Activated CD4-positive, alpha-beta T cell treated with anti-CD3 and anti-CD28 coated beads for 4 hours (primary cell): ENCODE results near the gene LPCAT2.

ENCODE experiments used
- DNase-seq, 2 donors: peaks; one replicate each; pipeline ENCODE4 v3.0.0-alpha.2; 2020

Gene LPCAT2

GRCh38 chr16:55503726-55504550 lies 4.9 kb upstream of the LPCAT2 start:
- no peak for DNase-seq

DNA sequence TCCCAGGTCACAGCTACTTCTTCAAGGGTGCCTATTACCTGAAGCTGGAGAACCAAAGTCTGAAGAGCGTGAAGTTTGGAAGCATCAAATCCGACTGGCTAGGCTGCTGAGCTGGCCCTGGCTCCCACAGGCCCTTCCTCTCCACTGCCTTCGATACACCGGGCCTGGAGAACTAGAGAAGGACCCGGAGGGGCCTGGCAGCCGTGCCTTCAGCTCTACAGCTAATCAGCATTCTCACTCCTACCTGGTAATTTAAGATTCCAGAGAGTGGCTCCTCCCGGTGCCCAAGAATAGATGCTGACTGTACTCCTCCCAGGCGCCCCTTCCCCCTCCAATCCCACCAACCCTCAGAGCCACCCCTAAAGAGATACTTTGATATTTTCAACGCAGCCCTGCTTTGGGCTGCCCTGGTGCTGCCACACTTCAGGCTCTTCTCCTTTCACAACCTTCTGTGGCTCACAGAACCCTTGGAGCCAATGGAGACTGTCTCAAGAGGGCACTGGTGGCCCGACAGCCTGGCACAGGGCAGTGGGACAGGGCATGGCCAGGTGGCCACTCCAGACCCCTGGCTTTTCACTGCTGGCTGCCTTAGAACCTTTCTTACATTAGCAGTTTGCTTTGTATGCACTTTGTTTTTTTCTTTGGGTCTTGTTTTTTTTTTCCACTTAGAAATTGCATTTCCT lies 3.4 kb upstream of the LPCAT2 start:
- no peak for DNase-seq

DNA sequence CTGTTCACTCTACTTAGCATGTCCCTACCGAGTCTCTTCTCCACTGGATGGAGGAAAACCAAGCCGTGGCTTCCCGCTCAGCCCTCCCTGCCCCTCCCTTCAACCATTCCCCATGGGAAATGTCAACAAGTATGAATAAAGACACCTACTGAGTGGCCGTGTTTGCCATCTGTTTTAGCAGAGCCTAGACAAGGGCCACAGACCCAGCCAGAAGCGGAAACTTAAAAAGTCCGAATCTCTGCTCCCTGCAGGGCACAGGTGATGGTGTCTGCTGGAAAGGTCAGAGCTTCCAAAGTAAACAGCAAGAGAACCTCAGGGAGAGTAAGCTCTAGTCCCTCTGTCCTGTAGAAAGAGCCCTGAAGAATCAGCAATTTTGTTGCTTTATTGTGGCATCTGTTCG lies 2.8 kb upstream of the LPCAT2 start:
- no peak for DNase-seq

DNA sequence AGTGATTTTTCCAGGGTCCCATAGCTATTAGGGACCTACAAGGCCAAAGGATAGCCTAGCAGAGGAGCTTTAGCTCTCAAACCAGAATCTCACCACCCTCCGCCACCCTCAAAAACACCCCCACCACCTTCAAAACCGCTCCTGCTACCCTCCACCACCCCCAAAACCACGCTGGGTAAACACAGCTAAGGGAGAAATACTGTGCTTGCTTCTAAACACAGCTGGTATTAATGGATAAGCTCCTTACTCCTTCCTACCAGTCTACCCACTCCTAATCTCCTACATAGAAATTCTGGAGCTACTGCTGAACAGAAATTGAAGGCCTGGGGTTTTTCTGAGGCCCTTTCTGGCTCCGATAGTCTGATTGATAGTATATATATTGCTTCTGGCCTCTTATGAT lies 2.2 kb upstream of the LPCAT2 start:
- no peak for DNase-seq

DNA sequence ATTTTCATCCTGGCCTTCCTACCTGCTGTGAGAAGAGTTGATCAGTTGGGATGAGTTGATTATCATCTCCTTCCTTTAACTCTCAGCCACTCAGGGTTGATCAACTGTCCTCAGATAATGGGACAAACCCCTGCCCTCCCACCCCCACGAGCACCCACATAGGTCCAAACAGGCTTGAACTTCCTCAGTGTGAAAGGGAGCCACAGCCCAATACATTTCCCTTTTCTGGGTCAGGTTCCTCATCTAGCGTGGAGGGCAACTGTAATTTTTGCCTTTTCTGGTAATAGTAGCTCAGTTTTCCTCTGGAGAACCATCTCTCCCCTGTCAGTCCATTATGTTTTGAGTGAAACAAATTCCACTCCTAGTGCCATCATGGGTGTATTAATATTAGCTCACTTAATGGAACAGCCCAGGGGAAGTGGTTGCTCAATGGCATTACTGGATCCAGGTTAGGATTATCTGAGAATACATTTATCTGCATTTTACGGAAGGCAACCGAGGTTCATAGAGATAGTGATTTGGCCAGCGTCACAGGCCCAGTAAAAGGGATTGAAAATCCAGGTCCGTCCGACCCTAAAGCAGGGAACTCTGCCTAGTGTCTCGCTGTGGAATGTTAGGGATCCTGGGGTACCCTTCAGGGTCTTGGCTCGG lies 476 bp upstream of the LPCAT2 start:
- DNase-seq, result no peak

DNA sequence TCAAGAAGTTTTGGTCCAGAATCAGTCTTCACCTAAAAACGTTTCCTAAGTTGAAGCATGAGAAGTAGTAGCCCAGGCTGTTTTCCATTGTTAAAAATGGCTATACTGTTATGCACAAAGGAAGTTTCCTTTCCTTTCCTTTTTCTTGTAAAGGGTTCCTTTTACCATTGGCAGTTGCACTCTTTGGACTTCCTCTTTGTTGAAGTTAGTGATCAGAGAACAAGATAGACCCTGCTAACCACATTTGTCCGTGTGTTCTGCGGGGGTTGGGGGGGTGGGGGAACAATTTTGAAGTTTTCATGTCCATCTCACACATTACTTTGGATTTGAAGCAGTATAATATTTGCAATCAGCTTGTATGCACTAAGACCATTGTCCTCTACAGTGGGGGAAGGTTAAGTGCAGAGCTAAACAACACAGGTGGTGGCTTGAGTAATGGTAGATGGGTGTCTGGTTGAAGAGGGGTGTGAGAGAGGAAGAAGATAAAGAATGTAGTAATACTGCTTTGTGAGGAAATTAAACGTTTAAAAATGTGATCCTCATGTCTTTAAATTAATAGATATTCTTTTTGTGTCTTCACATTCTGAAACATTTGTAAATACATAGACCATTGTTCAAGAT lies 1.4 kb downstream of the LPCAT2 start:
- DNase-seq, result no peak

DNA sequence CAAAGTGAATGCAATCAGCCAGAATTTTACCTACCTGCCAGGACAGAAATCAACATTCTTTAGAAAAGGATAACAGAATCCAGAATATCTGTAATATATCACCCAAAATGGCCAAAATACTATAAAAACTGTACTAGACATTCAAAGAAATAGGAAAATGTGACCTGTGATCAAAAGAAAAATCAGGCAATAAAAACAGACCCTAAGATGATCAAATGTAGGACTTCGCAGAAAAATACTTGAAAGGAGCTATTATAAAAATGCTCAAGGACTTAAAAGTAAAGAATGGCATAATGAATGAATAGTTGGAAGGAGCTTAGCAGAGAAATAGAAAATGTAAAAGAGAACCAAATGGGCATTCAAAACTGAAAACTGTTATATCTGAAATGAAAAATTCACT lies 4.1 kb downstream of the LPCAT2 start:
- DNase-seq, result no peak

DNA sequence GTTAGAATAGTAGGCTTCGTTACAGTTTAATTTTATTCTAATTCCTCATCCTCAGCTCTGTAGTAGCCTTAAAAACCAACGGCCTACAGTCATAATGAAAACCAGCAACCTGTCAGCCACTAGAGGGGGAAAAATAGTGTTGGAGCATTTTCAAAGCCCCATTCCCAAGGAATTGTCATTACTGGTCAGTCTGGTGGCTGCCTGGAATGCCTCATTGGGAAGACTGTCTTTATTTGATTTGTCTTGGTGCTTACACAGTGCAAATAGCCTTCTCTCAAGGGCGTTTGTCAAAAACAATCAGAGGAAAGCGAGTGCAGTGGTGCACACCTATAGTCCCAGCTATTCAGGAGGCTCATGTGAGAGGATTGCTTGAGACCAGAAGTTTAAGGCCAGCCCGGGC lies 4.7 kb downstream of the LPCAT2 start:
- DNase-seq, result no peak

DNA sequence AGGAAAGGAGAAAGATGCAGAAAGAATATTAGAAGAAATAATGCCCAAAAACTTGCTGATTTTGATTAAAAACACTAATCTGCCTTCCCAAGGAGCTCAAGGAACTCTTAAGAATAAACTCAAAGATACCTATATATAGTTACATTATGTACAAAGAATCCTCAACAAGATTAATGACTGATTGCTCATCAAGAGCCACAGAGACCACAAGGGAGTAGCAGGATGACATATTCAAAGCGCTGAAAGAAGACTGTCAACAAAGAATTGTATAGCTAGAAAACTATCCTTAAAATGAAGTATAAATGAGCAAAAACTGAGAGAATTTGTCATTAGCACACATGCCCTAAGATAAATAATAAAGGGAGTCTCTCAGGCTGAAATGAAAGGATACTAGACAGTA lies 6.2 kb downstream of the LPCAT2 start:
- no peak for DNase-seq

DNA sequence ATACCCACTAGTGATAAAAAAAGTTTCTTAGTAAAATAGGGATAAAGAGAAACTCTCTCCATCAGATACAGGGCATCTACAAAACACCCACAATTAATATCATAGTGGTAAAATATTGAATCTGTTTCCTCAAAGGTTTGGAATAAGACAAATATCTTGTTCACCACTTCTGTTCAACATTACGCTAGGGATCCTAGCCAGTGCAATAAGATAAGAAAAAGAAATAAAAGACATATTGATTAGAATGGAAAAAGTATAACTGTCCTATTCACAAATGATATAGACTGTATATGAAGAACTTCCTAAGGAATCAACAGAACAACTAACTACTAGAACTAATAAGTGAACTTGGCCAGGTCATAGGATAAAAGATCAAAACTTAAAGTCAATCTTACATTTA lies 12.9 kb downstream of the LPCAT2 start:
- DNase-seq, result no peak

DNA sequence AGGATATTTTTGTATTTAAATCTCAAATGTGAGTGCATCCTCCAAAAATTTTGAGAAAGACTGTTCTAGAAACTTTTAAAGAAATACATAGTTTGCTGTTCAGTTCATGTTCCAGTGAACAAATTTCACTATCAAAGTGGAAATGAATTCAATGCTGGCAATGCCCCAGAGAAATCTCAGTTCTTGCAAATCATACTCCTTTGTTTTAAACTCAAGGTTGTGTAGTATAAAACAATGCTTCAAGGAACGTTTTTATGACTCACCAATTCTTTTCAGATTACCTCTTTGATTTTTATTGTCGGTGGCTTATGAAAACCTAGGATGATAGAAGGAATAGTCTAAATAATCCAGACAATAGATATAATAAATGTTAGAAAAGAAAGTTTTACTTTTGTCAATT lies 17.6 kb downstream of the LPCAT2 start:
- no peak for DNase-seq

- no peak for DNase-seq
These were observed 19.0 kb downstream of the LPCAT2 start for GRCh38 chr16:55527885-55528284.

DNA sequence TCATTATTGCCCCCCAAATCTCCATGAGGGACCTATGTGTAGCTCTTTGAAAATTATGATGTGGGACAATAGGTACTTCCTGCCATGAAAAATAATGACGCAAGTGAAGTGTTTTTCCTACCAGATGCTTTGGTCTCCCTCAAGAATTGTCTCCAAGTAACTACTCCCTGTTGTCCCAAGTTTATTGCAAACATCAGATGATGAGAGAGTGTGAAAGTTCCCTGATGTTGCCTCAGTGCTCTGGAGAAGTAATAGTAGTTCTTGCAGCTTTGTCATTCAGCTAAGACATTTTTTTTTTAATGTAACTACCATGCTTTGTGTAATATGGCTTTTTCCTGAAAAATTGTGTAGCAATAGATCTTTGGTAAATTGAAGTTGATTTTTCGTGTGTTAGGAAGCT lies 20.1 kb downstream of the LPCAT2 start:
- no peak for DNase-seq

- no peak for DNase-seq
These were observed 21.5 kb downstream of the LPCAT2 start for GRCh38 chr16:55530316-55530856.

DNA sequence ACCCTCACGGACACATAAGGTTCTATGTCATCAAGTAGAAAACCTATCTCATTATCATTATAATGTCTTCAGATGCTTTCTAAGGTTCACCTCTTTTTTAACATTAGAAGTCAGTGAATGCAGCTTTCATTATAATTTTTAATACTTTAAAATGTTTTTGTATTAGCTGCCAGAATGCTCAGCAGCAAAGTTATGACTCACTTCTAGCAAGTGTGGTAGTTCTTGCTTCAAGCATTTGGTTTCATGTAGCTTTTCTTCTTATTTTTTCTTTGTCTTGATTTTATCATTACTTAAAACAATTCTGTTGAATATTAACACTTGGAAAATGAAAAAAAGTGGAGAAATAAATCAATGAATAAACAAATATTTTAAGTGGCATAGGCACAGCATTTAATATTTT lies 23.4 kb downstream of the LPCAT2 start:
- DNase-seq, result no peak

- no peak for DNase-seq
These were observed 25.9 kb downstream of the LPCAT2 start for GRCh38 chr16:55534756-55535155.

DNA sequence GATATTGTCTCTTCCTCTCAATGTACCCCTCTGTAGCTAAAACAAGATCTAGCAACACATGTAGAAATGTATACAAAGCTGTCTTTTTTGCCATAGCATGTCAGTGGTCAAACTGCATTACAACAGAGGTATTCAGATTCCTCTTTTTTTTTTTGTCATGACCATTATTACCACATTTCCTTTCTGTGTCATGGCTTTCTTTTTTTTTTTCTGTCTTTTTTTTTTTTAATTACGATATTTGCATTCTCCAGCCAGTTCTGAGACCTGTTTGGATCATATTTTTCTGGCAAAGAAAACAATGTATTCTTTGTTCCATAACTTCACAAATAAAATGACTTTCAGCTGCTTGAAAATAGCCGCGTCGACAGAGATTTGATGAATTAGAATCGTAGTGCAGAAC lies 30.2 kb downstream of the LPCAT2 start:
- DNase-seq, result no peak

DNA sequence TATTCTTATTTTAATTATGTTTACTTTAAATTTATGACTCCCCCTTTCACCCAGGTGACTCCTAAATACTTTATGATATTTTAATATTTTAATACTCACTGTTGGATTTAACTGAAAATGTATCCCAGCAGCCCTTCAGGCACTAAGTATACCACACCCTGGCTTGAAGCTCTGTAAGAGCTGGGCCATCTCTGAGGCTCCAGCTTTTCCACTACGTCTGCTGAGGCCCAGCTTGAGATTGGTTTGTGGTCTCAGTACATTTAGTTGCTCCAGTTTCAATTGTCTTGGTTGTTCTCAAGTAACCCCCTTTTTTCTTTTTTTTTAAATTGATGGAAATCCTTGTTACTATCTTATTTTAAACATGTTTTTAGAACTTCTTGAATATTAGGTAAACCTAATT lies 30.6 kb downstream of the LPCAT2 start:
- no peak for DNase-seq

DNA sequence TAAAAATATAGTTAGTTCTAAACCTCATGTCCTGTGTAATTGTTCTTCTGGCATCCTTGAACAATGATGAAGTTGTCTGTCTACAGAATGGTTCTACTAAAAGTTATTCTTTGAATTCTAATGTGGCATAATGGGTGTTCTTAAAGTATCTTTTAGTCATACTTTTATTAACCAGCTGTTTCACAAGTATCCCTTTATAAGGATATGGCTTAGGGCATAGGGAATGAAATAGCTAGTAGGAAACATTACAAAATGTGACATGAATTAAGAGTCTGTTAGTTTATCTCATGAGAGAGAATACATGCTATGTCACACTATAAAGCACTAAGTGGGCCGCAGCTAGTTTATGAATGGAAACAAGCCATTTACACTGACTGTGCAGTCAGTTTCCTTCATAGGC lies 31.3 kb downstream of the LPCAT2 start:
- DNase-seq, result no peak

DNA sequence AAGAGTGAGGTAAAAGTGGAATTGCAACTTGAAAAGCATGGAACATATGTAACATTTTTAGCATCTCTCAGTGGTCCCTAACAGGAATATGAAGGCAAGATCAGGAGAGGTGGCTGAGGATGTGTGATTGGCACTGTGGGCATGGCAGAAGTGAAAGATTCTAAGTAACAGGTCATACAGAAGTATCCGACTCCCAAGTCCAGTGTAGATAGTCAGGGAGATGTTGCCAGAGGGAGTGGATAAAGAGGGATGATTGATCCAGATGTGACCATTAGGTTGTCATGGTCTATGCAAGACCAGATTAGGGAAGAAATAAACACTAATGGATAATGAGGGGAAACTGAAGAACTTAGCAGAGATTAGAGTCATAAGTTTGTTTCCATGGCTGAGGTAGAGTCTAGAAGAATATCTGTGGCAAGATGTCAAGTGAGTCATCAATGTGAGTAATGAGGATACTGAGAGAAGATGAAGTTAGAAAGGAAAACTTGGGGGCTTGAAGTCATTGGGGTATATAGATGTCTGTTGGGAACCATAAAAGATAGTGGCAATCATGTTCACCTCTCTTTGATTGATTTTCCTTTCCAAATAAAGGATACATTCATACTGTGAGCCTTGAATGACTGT lies 33.7 kb downstream of the LPCAT2 start:
- DNase-seq, result no peak

DNA sequence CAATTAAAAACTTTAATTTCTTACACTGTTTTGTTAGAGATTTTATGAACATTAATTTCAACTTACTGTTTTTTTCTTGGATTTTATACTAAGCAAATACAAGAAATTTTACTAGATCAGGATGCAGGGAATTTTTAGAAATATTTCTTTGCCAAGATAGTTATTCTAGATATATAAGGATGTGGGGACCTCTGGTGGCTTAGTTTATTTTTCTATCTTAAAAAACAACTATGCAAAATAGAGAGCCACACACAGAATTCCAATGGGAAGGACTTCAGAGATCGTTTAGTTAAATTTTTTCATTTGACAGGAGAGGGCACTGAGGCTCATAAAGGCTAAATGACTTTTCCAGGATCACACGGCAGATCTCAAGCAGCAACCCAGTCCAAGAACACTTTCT lies 34.6 kb downstream of the LPCAT2 start:
- DNase-seq, result no peak

GRCh38 chr16:55552621-55553020 lies 43.7 kb downstream of the LPCAT2 start:
- DNase-seq, result no peak

DNA sequence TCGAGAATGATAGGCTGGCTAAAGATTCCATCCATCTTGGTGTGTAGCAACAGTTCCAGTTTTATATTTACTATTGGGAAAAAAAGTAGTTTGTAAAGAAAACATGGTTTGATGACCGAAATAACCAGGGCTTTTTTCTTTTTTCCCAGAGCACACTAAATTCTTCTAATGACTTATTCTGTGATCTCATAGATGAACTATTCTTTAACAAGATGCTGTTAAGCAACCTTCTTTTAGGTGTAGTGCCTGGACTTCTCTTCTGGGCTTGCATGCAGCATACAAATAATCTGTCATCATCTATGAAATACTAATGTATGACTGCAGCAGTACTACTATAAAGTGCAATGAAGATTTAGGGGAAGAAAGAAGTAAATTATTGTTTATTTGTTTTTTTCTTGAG lies 46.6 kb downstream of the LPCAT2 start:
- DNase-seq, result no peak
